H1 (cell line): ENCODE results near the gene MBD3L3. TPM values are rescaled to one million over a fixed set of nuclear protein-coding genes. Genes with fewer than 3 reads are reported as not detected.

ENCODE experiments used
- CTCF ChIA-PET: fragments of 300-600 bp; sonication (Branson Sonifier 250); formaldehyde crosslinking; loops from one replicate; lab custom pipeline; 2021; ENCODE audit not compliant: partially characterized antibody; lab: Charles Lee
- POLR2A ChIA-PET: fragments of 300-600 bp; sonication (Branson Sonifier 250); formaldehyde crosslinking; loops from one replicate; lab custom pipeline; 2021; ENCODE audit warnings: inconsistent platforms; ENCODE audit not compliant: partially characterized antibody; lab: Charles Lee
- DNase-seq, 2 experiments: peaks; one replicate each; pipeline versions ENCODE4 v3.0.0 to v3.0.0-alpha.2; 2010 to 2022; ENCODE audit warnings: low spot score in 2 of 2, low read depth in 1 of 2, mixed read lengths in 1 of 2
- FAIRE-seq: peaks from 2 replicates; lab custom pipeline; 2011; peaks lifted over from hg19 to GRCh38; lab: Jason Lieb, UNC
- H2AFZ ChIP-seq: 2 replicates; pipeline ENCODE4 v1.8.1; 2012; ENCODE audit warnings: low read length, inconsistent platforms
- H2AK5ac ChIP-seq: 2 replicates; pipeline ENCODE4 v1.6.1; 2013; ENCODE audit warnings: low read depth, low read length
- H2BK120ac ChIP-seq: replicated peaks from 2 replicates; pipeline ENCODE3; 2013; ENCODE audit warnings: low read depth, low read length, inconsistent platforms
- H2BK12ac ChIP-seq: 2 replicates; pipeline ENCODE4 v1.6.1; 2013; ENCODE audit warnings: low read depth, low read length
- H2BK15ac ChIP-seq: 2 replicates; pipeline ENCODE4 v1.6.1; 2013; ENCODE audit warnings: low read length
- H2BK20ac ChIP-seq: 2 replicates; pipeline ENCODE4 v1.6.1; 2013; ENCODE audit warnings: low read length
- H2BK5ac ChIP-seq: 2 replicates; pipeline ENCODE4 v1.6.1; 2013; ENCODE audit warnings: low read depth, low read length
- H3K14ac ChIP-seq: 2 replicates; pipeline ENCODE4 v1.6.1; 2013; ENCODE audit warnings: inconsistent platforms; ENCODE audit not compliant: insufficient read length
- H3K18ac ChIP-seq: 2 replicates; pipeline ENCODE4 v1.6.1; 2013; ENCODE audit warnings: low read length; ENCODE audit errors: extremely low read depth
- H3K23ac ChIP-seq: 2 replicates; pipeline ENCODE4 v1.6.1; 2013; ENCODE audit warnings: inconsistent platforms; ENCODE audit not compliant: insufficient read length
- H3K23me2 ChIP-seq: 2 replicates; pipeline ENCODE4 v1.6.1; 2013; ENCODE audit warnings: low read depth, low read length
- H3K27ac ChIP-seq: 2 replicates; pipeline ENCODE4 v1.6.1; 2011; ENCODE audit warnings: low read depth, low read length, inconsistent platforms
- H3K27me3 ChIP-seq, 4 experiments: replicated peaks in 1 of 4; 1 replicate in 1 of 4; 2 replicates in 3 of 4; pipeline versions ENCODE4 v1.6.1 to v1.8.1; 2011 to 2013; ENCODE audit warnings: low read length in 3 of 4, mild to moderate bottlenecking in 3 of 4, inconsistent platforms in 2 of 4, mixed read lengths in 2 of 4, moderate library complexity in 1 of 4; ENCODE audit not compliant: control insufficient read depth in 3 of 4, insufficient read depth in 3 of 4; ENCODE audit errors: extremely low read depth in 1 of 4
- H3K36me3 ChIP-seq, 4 experiments: 2 replicates each; pipeline versions ENCODE4 v1.6.1 to v1.8.1; 2011 to 2013; ENCODE audit warnings: mild to moderate bottlenecking in 4 of 4, low read length in 3 of 4, moderate library complexity in 2 of 4, control low read depth in 1 of 4, inconsistent platforms in 1 of 4; ENCODE audit not compliant: insufficient read depth in 4 of 4, control insufficient read depth in 2 of 4
- H3K4ac ChIP-seq: replicated peaks from 2 replicates; pipeline ENCODE3; 2013; ENCODE audit warnings: low read length, low read depth, mixed read lengths, inconsistent platforms; ENCODE audit not compliant: insufficient read length
- H3K4me1 ChIP-seq, 4 experiments: replicated peaks in 1 of 4; 1 replicate in 1 of 4; 2 replicates in 3 of 4; pipeline versions ENCODE4 v1.6.1 to v1.8.1; 2011 to 2013; ENCODE audit warnings: low read length in 3 of 4, inconsistent platforms in 2 of 4, mixed read lengths in 1 of 4; ENCODE audit not compliant: insufficient read depth in 4 of 4, control insufficient read depth in 3 of 4
- H3K4me2 ChIP-seq, 2 experiments: 2 replicates each; pipeline versions ENCODE4 v1.6.1 to v1.8.1; 2011 to 2013; ENCODE audit warnings: low read depth in 2 of 2, low read length in 2 of 2, control low read depth in 1 of 2, inconsistent platforms in 1 of 2, mild to moderate bottlenecking in 1 of 2; ENCODE audit not compliant: insufficient read depth in 1 of 2
- H3K4me3 ChIP-seq, 4 experiments: fragments of 200-600, 300-600 bp in 1 of 4; sonication (generic), shearing (Covaris generic), sonication (Bioruptor Twin) in 1 of 4; 2 replicates each; pipeline versions ENCODE4 v1.5.1 to v1.8.1; 2011 to 2016; ENCODE audit warnings: low read length in 4 of 4, low read depth in 3 of 4, control low read depth in 2 of 4, inconsistent platforms in 2 of 4, mild to moderate bottlenecking in 2 of 4, mixed read lengths in 1 of 4, moderate library complexity in 1 of 4; ENCODE audit not compliant: insufficient read depth in 2 of 4; ENCODE audit errors: extremely low read depth in 1 of 4
- H3K56ac ChIP-seq: replicated peaks from 2 replicates; pipeline ENCODE3; 2013; ENCODE audit warnings: low read depth, mild to moderate bottlenecking, mixed read lengths, low read length, inconsistent platforms; ENCODE audit not compliant: insufficient read length
- H3K79me1 ChIP-seq: 2 replicates; pipeline ENCODE4 v1.6.1; 2013; ENCODE audit warnings: low read depth, low read length, control low read depth
- H3K79me2 ChIP-seq, 2 experiments: 2 replicates each; pipeline versions ENCODE4 v1.6.1 to v1.8.1; 2012 to 2013; ENCODE audit warnings: low read length in 2 of 2, mild to moderate bottlenecking in 2 of 2, inconsistent platforms in 1 of 2; ENCODE audit not compliant: insufficient read depth in 2 of 2, control insufficient read depth in 1 of 2
- H3K9ac ChIP-seq, 4 experiments: replicated peaks in 1 of 4; 1 replicate in 1 of 4; 2 replicates in 3 of 4; pipeline versions ENCODE4 v1.6.1 to v1.8.1; 2011 to 2013; ENCODE audit warnings: low read depth in 3 of 4, low read length in 3 of 4, control low read depth in 2 of 4, mild to moderate bottlenecking in 2 of 4, moderate library complexity in 2 of 4, inconsistent platforms in 1 of 4; ENCODE audit errors: extremely low read depth in 1 of 4
- H3K9me3 ChIP-seq, 2 experiments: 2 replicates each; pipeline versions ENCODE4 v1.6.1 to v1.8.1; 2012 to 2013; ENCODE audit warnings: mild to moderate bottlenecking in 2 of 2, moderate library complexity in 2 of 2, control low read depth in 1 of 2, inconsistent platforms in 1 of 2, low read depth in 1 of 2, low read length in 1 of 2, mixed read lengths in 1 of 2; ENCODE audit not compliant: insufficient read depth in 2 of 2
- H4K20me1 ChIP-seq, 2 experiments: replicated peaks in 1 of 2; 2 replicates each; pipeline versions ENCODE3 to v1.8.1; 2011 to 2013; ENCODE audit warnings: inconsistent platforms in 2 of 2, low read length in 2 of 2, mild to moderate bottlenecking in 1 of 2; ENCODE audit not compliant: insufficient read depth in 2 of 2, control insufficient read depth in 1 of 2
- H4K5ac ChIP-seq: 2 replicates; pipeline ENCODE4 v1.6.1; 2013; ENCODE audit warnings: low read length, low read depth, mixed read lengths, inconsistent platforms; ENCODE audit not compliant: insufficient read length
- H4K8ac ChIP-seq: 2 replicates; pipeline ENCODE4 v1.8.0; 2013; ENCODE audit warnings: mild to moderate bottlenecking, moderate library complexity, low read length, inconsistent platforms; ENCODE audit not compliant: insufficient read depth; ENCODE audit errors: extremely low read depth
- H4K91ac ChIP-seq: replicated peaks from 2 replicates; pipeline ENCODE3; 2013; ENCODE audit warnings: low read length, mixed read lengths, inconsistent platforms; ENCODE audit not compliant: insufficient read length
- HDAC2 ChIP-seq, 2 experiments: fragments of 300-600 bp in 1 of 2; sonication (generic) in 1 of 2; IDR thresholded peaks; 2 replicates each; pipeline ENCODE4 v1.6.1; 2011 to 2012; ENCODE audit warnings: low read depth in 2 of 2, low read length in 2 of 2, mild to moderate bottlenecking in 2 of 2, moderate library complexity in 2 of 2, borderline replicate concordance in 1 of 2, inconsistent platforms in 1 of 2
- JUN ChIP-seq: IDR thresholded peaks from 2 replicates; pipeline ENCODE4 v1.6.1; 2011; ENCODE audit warnings: low read depth, mild to moderate bottlenecking, improper control_type of control experiment, low read length
- RXRA ChIP-seq: IDR thresholded peaks from 2 replicates; pipeline ENCODE4 v1.6.1; 2011; ENCODE audit warnings: low read depth, mild to moderate bottlenecking, low read length, moderate library complexity; ENCODE audit not compliant: insufficient read depth
- TAF1 ChIP-seq: IDR thresholded peaks from 2 replicates; pipeline ENCODE4 v1.6.1; 2011; ENCODE audit warnings: mild to moderate bottlenecking, low read depth, low read length
- WGBS, 2 experiments: shearing (Covaris generic) in 1 of 2; methylation state at CpG; one replicate each; pipeline versions ENCODE4 v1.1.6 to v1.1.7; 2013 to 2015; ENCODE audit warnings: low lambda C conversion rate in 2 of 2, mixed read lengths in 2 of 2, inconsistent platforms in 1 of 2, low coverage in 1 of 2, missing lambda C conversion rate in 1 of 2; ENCODE audit not compliant: insufficient replicate concordance in 2 of 2, insufficient coverage in 1 of 2, insufficient read length in 1 of 2; ENCODE audit errors: extremely low coverage in 1 of 2, missing lambda C conversion rate in 1 of 2; 5-methylcytosine and 5-hydroxymethylcytosine counted together
- polyA plus RNA-seq, 7 experiments: library from polyadenylated mRNA; depleted of rRNA in 3 of 7; stranded (reverse) in 5 of 7; unstranded in 2 of 7; fragments of >200 nt in 5 of 7; fragments of 200-250 nt in 2 of 7; gene quantifications; 1 replicate in 5 of 7; 2 replicates in 1 of 7; 4 replicates in 1 of 7; pipeline versions ENCODE4 v1.2.1 to v1.2.3, GENCODE V29; 2011 to 2013; ENCODE audit warnings: missing spikeins in 2 of 7, mixed read lengths in 2 of 7
- total RNA-seq: library from RNA; stranded (reverse); fragmentation: NEBNext Ultra II Directional; extraction: Animal tissue kit (Norgen Biotek cat#: 25700); gene quantifications from 2 replicates; pipeline ENCODE4 v1.2.1, GENCODE V29; 2021

The MBD3L3 gene
- total and polyA plus RNA-seq, 2 of the 8 experiments (the other 6 are each of a cell fraction or from before 2014, with no cell fraction given): not detected

DNA sequence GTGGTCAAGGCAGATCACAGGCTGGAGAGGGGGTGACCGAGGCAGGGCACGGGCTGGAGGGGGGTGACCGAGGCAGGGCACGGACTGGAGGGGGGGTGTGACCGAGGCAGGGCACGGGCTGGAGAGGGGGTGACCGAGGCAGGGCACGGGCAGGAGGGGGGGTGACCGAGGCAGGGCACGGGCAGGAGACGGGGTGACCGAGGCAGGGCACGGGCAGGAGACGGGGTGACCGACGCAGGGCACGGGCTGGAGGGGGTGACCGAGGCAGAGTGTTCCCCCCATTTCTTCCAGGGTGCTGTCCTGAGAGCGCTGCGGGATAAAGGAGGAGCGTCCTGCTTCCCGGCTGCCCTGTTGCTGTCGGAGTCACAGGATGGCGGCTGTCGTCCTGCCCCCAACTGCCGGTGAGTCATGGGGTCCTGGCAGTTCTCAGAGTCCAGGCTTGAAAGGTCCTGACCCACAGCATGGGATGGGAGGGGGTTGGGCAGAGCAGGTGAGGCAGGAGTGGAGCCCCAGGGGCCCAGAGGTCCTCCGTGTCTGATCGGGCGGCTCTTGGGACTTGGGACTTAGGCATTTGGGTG lies 16.3 kb upstream of the MBD3L3 start:
- DNase-seq: no peak
- Histone ChIP-seq H2BK120ac (no peak overlapping the region), H4K5ac (no peak overlapping the region), H3K36me3 (peaks cover 17 to 74% (median 50%) of the 10 kb centered on the region in 4 experiments), H3K23me2 (no peaks in the 10 kb centered on the region), H2BK12ac (no peak overlapping the region), H4K8ac (no peak overlapping the region), H3K27ac (no peak overlapping the region), H3K4me2 (no peak overlapping the region), H3K9me3 (peaks cover 21 to 37% of the 10 kb centered on the region in 2 experiments), H3K79me1 (no peaks in the 10 kb centered on the region), H3K18ac (no peak overlapping the region), H3K9ac (no peak overlapping the region), H3K4me1 (no peaks in the 10 kb centered on the region), H2BK5ac (no peak overlapping the region), H3K79me2 (peaks cover 0 to 8% of the 10 kb centered on the region in 2 experiments; a peak in 2 of 4 replicates), H4K20me1 (no peaks in the 10 kb centered on the region), H2BK15ac (no peak overlapping the region), H3K56ac (no peak overlapping the region), H3K14ac (no peak overlapping the region), H2AFZ (no peak overlapping the region), H3K4ac (no peak overlapping the region), H2AK5ac (no peak overlapping the region), H2BK20ac (no peak overlapping the region), H3K4me3 (no peak overlapping the region), H3K27me3 (no peaks in the 10 kb centered on the region), H4K91ac (no peak overlapping the region), H3K23ac (no peak overlapping the region)
- ChIA-PET CTCF (no interaction called here), POLR2A (interaction anchor here (1.4 kb wide), 1 partner anchor 12 kb away, joined by 3 read pairs; no protein-coding TSS in a partner anchor)
- WGBS, 2 experiments: 97% methylated on average over 6 of the region's 29 CpGs; no CpG with 5 or more reads in 1 of the 2 experiments
- FAIRE-seq: no peak
- TF ChIP-seq JUN (no peak), HDAC2 (IDR thresholded peaks at IDR 0.05; ENCODE audit: borderline replicate concordance in 1 of 2, low read depth in 2 of 2, low read length in 2 of 2) (no peak), TAF1 (no peak), RXRA (no peak)
